GM21576 (cell line): ENCODE results near the gene CEP112.

Source experiments
- ATAC-seq: cut with Tn5 transposase; IDR thresholded peaks from one replicate; pipeline ENCODE4 v1.9.1; 2021; ENCODE audit warnings: mild to moderate bottlenecking, moderate library complexity; ENCODE audit not compliant: unreplicated experiment

The CEP112 gene

GRCh38 chr17:65618516-65618915 is 573.4 kb downstream of the CEP112 start:
- ATAC-seq: no peak

- no peak for ATAC-seq
Observed at GRCh38 chr17:65617496-65617895, 574.4 kb downstream of the CEP112 start.

GRCh38 chr17:65609749-65610148 is 582.2 kb downstream of the CEP112 start:
- ATAC-seq: no peak

GRCh38 chr17:65609286-65609685 is 582.6 kb downstream of the CEP112 start:
- ATAC-seq: no peak

GRCh38 chr17:65604070-65604469 is 587.9 kb downstream of the CEP112 start:
- ATAC-seq: no peak

GRCh38 chr17:65601881-65602280 is 590.1 kb downstream of the CEP112 start:
- no peak for ATAC-seq

GRCh38 chr17:65601145-65601544 is 590.8 kb downstream of the CEP112 start:
- no peak for ATAC-seq

GRCh38 chr17:65600518-65600917 is 591.4 kb downstream of the CEP112 start:
- ATAC-seq: no peak

- no peak for ATAC-seq
Observed at GRCh38 chr17:65599650-65600049, 592.3 kb downstream of the CEP112 start.

GRCh38 chr17:65598746-65599145 is 593.2 kb downstream of the CEP112 start:
- no peak for ATAC-seq

- ATAC-seq: no peak
Observed at GRCh38 chr17:65595071-65595656, 596.8 kb downstream of the CEP112 start.

GRCh38 chr17:65593855-65594845 is 597.8 kb downstream of the CEP112 start:
- no peak for ATAC-seq

- ATAC-seq: no peak
Observed at GRCh38 chr17:65593092-65593854, 598.7 kb downstream of the CEP112 start.

GRCh38 chr17:65592125-65592965 is 599.6 kb downstream of the CEP112 start:
- no peak for ATAC-seq

- no peak for ATAC-seq
Observed at GRCh38 chr17:65589321-65589720, 602.6 kb downstream of the CEP112 start.

- no peak for ATAC-seq
Observed at GRCh38 chr17:65588181-65588808, 603.6 kb downstream of the CEP112 start.

GRCh38 chr17:65587534-65588180 is 604.3 kb downstream of the CEP112 start:
- ATAC-seq: no peak

GRCh38 chr17:65586899-65587298 is 605.0 kb downstream of the CEP112 start:
- ATAC-seq: no peak
